OCI-LY7 (cell line): Measurements from ENCODE around the gene AKR1E2.

Experiments
- EZH2phosphoT487 ChIP-seq: fragments of 200-600 bp; sonication (generic); IDR thresholded peaks from 2 replicates; pipeline ENCODE4 v1.6.1; 2018; ENCODE audit warnings: low read depth, borderline replicate concordance, mild to moderate bottlenecking, mixed run types, antibody characterized with exemption, low read length, moderate library complexity, mixed read lengths
- TF ChIP-seq, protein P1 (sequence below): fragments of 200-600 bp; sonication (generic); conservative IDR thresholded peaks from 2 replicates; pipeline ENCODE4 v1.5.1; 2014; ENCODE audit warnings: mild to moderate bottlenecking, antibody characterized with exemption, low read length, moderate library complexity, mixed read lengths

DNA sequence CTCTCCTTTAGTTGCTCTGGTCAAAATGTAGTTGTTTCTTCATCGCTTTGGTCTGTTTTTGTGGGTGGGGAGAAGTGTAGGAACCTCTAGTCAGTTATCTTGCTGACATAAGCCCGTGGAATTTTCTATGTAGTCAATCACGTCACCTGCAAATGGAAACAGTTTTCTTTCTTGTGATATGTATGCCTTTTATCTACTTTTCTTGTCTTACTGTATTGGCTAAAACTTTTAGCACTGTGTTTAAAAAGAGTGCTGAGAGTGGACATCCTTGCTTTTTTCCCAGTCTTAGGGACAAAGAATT, 42.3 kb downstream of the AKR1E2 start:
- TF ChIP-seq, protein P1, sequence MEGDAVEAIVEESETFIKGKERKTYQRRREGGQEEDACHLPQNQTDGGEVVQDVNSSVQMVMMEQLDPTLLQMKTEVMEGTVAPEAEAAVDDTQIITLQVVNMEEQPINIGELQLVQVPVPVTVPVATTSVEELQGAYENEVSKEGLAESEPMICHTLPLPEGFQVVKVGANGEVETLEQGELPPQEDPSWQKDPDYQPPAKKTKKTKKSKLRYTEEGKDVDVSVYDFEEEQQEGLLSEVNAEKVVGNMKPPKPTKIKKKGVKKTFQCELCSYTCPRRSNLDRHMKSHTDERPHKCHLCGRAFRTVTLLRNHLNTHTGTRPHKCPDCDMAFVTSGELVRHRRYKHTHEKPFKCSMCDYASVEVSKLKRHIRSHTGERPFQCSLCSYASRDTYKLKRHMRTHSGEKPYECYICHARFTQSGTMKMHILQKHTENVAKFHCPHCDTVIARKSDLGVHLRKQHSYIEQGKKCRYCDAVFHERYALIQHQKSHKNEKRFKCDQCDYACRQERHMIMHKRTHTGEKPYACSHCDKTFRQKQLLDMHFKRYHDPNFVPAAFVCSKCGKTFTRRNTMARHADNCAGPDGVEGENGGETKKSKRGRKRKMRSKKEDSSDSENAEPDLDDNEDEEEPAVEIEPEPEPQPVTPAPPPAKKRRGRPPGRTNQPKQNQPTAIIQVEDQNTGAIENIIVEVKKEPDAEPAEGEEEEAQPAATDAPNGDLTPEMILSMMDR, result no peak
- no peak for TF ChIP-seq EZH2phosphoT487
